ENCODE data around the gene GALNT2. TPM values are rescaled to one million over a fixed set of nuclear protein-coding genes. Genes with fewer than 3 reads are reported as not detected.

GALNT2 gene
- total and polyA plus RNA-seq, 2 of the 13 experiments (the other 11 are each of a cell fraction or from before 2014, with no cell fraction given), result 39.3 to 39.6 TPM

DNA sequence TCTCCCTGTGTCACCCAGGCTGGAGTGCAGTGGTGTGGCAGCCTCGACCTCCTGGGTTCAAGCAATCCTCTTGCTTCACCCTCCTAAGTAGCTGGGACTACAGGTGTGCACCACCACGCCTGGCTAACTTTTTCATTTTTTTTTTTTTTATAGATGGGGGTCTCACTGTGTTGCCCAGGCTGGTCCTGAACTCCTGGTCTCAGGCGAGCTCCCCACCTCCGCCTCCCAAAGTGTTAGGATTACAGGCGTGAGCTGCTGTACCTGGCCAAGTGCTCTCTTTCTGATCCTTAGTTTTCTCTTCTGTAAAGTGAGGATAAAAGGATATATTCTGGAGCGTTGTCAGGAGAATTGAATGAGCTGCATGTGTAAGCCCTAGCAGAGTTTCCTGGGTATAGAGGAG, 68.7 kb downstream of the GALNT2 start:
- BruUV-seq (replicated peaks), result no TSS peak
- CTCF ChIA-PET (ENCODE audit: low intra/inter-chr PET ratio, low total read pairs), result no interaction called here
- POLR2A ChIA-PET, result no interaction called here
- WGBS (ENCODE audit: low lambda C conversion rate), result 94% methylated on average over 6 of the region's 6 CpGs
- Histone ChIP-seq H2AFZ (ENCODE audit: low read length) (no peak overlapping the region), H3K4me1 (ENCODE audit: insufficient read depth, low read length) (peaks cover 31% of the 10 kb centered on the region), H3K9ac (ENCODE audit: insufficient read depth, low read depth, low read length) (no peak overlapping the region), H3K79me2 (ENCODE audit: insufficient read depth, low read length) (peaks cover 14% of the 10 kb centered on the region), H3K27ac (ENCODE audit: extremely low read length, insufficient read depth, low read length) (no peak overlapping the region), H3K4me2 (ENCODE audit: low read depth, low read length) (no peak overlapping the region), H3K4me3 (replicated peaks in 1 of 3; ENCODE audit: insufficient read depth in 1 of 3, low read depth in 2 of 3, low read length in 3 of 3) (no peak overlapping the region), H3K27me3 (ENCODE audit: control insufficient read depth in 1 of 2, insufficient read depth in 2 of 2, low read length in 2 of 2) (no peaks in the 10 kb centered on the region), H4K20me1 (ENCODE audit: insufficient read depth, low read length) (no peaks in the 10 kb centered on the region), H3K9me3 (ENCODE audit: low read length) (no peaks in the 10 kb centered on the region), H3K36me3 (replicated peaks in 1 of 2; ENCODE audit: control insufficient read depth in 1 of 2, insufficient read depth in 2 of 2, low read length in 2 of 2) (no peaks in the 10 kb centered on the region)
- TF ChIP-seq GABPB1 (CRISPR knock-in tag; IDR thresholded peaks at IDR 0.05), result no peak
- ATAC-seq (no peak), FAIRE-seq (no peak), DNase-seq (ENCODE audit: low spot score) (no peak)
- intact Hi-C loops (cut with micrococcal nuclease; ENCODE audit: unreplicated experiment), result no loop called here
- in situ Hi-C loops (cut with HindIII; ENCODE audit: extremely low pct_ligation_motif_present, low pct_unique_long_range_greater_than_20kb), result no loop called here

DNA sequence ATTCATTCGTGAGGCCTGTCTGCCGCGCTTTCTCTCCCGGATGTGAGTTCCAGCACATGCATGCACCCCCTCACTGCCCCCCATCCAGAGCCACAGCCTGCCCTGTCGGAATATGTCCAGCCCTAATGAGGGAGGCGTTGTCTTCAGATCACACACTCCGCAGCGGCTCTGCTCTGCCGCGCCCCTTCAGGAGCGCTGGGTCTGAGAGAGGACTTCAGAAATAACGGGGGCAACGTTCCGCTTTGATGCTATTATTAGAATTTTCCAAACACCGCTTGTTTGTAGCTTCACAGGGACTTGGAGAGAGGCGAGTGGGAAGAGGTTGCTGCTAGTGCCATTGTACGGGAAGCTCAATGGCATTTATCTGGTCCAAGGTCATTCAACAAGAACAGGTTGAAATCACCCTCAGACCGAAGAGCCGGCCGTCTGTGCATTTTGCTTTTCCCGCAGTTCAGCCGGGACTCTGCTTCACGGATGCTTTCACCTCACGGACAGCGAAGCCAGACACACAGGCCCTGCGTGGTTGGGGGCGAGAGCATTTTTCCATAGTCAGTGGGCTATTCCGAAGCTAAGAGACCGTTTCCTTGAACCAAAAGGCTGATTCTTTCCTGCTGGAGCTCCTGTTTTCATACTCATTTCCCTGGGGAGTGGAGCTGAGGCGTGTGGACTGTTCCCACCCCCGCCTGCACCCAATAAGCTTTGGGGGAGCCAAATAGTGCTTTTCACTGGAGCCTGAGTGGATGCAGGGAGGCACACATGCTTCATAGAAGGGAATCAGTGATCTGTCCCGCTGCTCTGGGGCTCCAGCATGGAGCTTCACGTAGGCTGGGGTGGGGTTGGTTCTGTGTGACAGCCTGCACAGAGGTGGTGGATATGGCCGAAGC, 69.7 kb downstream of the GALNT2 start:
- ChIA-PET CTCF (ENCODE audit: low intra/inter-chr PET ratio, low total read pairs) (no interaction called here), POLR2A (no interaction called here)
- 91% methylated on average over 30 of the region's 34 CpGs for WGBS (ENCODE audit: low lambda C conversion rate)
- Histone ChIP-seq H3K27me3 (ENCODE audit: control insufficient read depth in 1 of 2, insufficient read depth in 2 of 2, low read length in 2 of 2) (no peaks in the 10 kb centered on the region), H2AFZ (ENCODE audit: low read length) (no peak overlapping the region), H3K79me2 (ENCODE audit: insufficient read depth, low read length) (peaks cover 20% of the 10 kb centered on the region), H3K9ac (ENCODE audit: insufficient read depth, low read depth, low read length) (no peak overlapping the region), H3K4me1 (ENCODE audit: insufficient read depth, low read length) (peaks cover 25% of the 10 kb centered on the region), H3K36me3 (replicated peaks in 1 of 2; ENCODE audit: control insufficient read depth in 1 of 2, insufficient read depth in 2 of 2, low read length in 2 of 2) (no peaks in the 10 kb centered on the region), H3K9me3 (ENCODE audit: low read length) (no peaks in the 10 kb centered on the region), H4K20me1 (ENCODE audit: insufficient read depth, low read length) (no peaks in the 10 kb centered on the region), H3K4me3 (replicated peaks in 1 of 3; ENCODE audit: insufficient read depth in 1 of 3, low read depth in 2 of 3, low read length in 3 of 3) (no peak overlapping the region), H3K4me2 (ENCODE audit: low read depth, low read length) (no peak overlapping the region), H3K27ac (ENCODE audit: extremely low read length, insufficient read depth, low read length) (peak overlapping the region; percentile 4)
- peak; percentile 66; the same call in 2 of the 3 replicates for ATAC-seq
- BruUV-seq (replicated peaks), result no TSS peak
- TF ChIP-seq SOX6 (IDR thresholded peaks at IDR 0.05) (no peak), SOX6 (CRISPR knock-in tag; IDR thresholded peaks at IDR 0.05) (0 out of 2 replicates have a peak, but pooled peaks have one; percentile 18), ZNF687 (CRISPR knock-in tag; IDR thresholded peaks at IDR 0.05) (peak; percentile 15; the same call in 1 of the 2 replicates), ZNF547 (CRISPR knock-in tag; IDR thresholded peaks at IDR 0.05) (no peak)
- in situ Hi-C loops (cut with HindIII; ENCODE audit: extremely low pct_ligation_motif_present, low pct_unique_long_range_greater_than_20kb), result no loop called here
- intact Hi-C loops (cut with micrococcal nuclease; ENCODE audit: unreplicated experiment), result no loop called here
- FAIRE-seq, result no peak
- DNase-seq (ENCODE audit: low spot score), result no peak

Measured in HepG2 (cell line).